GM19351 (cell line): ENCODE results near the gene ADAM10.
"Not testable (repeated sequence)": the region's sequence is repeated elsewhere in the genome, so short reads cannot be mapped to it uniquely, and the experiment has no call there.

Experiments used
- ATAC-seq: cut with Tn5 transposase; IDR thresholded peaks from one replicate; pipeline ENCODE4 v1.9.1; 2021; ENCODE audit warnings: mild to moderate bottlenecking, moderate library complexity; ENCODE audit not compliant: unreplicated experiment

Gene ADAM10, protein sequence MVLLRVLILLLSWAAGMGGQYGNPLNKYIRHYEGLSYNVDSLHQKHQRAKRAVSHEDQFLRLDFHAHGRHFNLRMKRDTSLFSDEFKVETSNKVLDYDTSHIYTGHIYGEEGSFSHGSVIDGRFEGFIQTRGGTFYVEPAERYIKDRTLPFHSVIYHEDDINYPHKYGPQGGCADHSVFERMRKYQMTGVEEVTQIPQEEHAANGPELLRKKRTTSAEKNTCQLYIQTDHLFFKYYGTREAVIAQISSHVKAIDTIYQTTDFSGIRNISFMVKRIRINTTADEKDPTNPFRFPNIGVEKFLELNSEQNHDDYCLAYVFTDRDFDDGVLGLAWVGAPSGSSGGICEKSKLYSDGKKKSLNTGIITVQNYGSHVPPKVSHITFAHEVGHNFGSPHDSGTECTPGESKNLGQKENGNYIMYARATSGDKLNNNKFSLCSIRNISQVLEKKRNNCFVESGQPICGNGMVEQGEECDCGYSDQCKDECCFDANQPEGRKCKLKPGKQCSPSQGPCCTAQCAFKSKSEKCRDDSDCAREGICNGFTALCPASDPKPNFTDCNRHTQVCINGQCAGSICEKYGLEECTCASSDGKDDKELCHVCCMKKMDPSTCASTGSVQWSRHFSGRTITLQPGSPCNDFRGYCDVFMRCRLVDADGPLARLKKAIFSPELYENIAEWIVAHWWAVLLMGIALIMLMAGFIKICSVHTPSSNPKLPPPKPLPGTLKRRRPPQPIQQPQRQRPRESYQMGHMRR

DNA sequence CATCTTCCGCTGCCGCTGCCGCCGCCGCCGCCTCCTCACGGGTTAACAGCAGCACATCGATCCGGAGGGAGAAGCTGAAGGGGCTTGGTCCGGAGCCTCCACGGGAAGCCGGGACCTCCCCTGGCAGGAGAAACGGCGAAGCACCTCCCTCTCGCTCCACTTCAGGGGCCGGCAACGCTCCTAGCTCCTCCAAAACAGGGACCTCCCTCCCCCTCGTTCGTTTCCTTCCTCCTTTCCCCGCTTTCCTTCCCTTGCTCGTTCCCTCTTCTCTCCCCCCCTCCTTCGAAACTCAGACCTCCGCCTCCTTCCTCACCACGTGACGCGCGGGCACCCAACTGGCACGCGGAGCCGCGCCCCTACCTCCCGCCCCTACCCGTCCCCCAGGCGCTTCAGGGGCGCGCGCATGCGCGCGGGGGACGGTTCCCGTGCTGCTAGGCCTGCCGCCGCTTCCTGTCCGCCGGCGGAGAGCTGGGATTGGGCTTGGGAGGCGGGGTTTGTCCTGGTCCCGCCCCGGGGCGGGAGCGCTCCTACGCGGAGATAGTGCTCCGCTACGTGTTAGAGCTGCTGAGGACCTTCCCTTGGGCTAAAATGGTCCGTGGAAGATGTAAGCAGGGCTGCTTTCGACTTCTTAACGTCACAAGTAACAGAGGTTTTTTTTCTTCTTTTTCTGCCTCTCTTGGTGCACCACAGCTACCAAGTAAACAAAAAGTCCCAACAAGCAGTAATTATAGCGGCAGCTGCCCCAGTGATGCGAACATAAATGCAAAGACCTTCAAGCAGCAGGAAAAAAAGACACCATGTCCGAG lies at the start of gene ADAM10:
TSS of gene ADAM10 (minus strand) at position 176 of the 806 bp plus-strand sequence. CDS start at position 3, 173 bp downstream.
- ATAC-seq = peak; percentile 83

- no peak for ATAC-seq
These were observed 48.0 kb upstream of the ADAM10 start for GRCh38 chr15:58797505-58797904.

DNA sequence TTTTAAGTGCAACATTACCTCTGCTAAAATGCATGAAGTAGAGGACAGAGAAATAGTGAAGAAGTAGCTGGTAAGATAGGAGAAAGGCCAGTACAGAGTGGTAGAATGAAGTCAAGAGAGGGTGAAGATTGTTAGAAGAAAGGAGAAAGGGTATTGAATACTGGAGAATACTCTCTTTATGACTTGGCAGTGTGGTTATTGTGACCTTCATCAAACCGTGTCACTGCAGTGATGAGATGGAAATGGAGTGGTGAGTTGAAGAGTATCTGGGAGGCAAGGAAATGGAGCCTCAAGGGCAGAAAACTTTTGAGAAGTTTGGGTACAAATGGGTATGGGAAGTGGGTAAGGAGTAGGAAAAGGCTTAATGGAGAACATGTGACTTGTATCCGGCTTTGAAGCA lies 46.3 kb upstream of the ADAM10 start:
- ATAC-seq = no peak

- ATAC-seq = no peak
These were observed 44.4 kb upstream of the ADAM10 start for GRCh38 chr15:58793862-58794261.

DNA sequence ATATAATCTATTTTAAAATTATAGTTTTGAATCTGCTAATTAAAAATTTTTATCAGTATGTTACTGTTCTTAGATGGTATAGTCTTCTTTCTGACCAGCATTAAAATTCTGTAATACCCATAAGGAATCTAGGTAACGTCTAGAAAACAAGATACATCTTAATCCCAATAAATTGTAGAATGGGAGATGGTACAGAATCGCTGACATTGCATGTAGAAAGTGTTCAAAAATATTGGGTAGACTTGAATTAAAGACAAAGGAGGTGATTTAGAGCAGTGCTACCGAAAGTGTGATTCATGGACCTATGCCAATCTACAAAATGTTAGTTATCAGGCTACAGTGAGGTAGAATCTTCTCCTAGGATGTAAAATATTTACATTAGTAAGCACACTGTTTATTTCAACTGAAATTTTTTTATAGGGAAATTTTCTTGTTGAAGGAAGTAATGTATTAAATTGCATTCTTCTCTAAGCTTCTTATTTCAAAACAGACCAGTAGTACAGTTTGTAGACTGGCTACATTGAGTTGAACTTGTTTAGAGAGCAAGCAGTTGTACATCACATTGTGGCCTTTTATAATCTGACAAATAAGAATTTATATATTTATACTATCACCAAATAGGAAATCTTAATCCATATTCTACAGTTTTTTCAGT lies 38.7 kb upstream of the ADAM10 start:
- no peak for ATAC-seq

DNA sequence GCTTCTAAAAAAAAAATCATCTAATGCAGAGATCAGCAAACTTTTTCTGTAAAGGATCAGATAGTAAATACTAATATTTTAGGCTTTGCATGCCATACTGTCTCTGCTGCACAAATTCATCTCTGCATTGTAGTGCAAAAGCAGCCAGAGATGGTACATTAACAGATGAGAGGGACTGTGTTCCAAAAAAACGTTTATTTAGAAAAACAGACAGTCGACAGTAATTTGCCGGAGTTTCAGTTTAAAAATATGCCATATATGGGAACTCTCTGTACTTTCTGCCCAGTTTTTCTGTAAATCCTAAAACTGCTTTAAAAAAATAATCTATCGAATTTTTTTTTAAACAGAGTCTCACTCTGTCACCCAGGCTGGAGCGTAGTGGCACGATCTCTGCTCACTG lies 35.8 kb upstream of the ADAM10 start:
- ATAC-seq = no peak

- ATAC-seq = no peak
These were observed 30.0 kb upstream of the ADAM10 start for GRCh38 chr15:58779554-58779953.

GRCh38 chr15:58777107-58777506 lies 27.6 kb upstream of the ADAM10 start:
- no peak for ATAC-seq

GRCh38 chr15:58775402-58775801 lies 25.9 kb upstream of the ADAM10 start:
- ATAC-seq = no peak

- ATAC-seq = no peak
These were observed 23.5 kb upstream of the ADAM10 start for GRCh38 chr15:58773024-58773423.

DNA sequence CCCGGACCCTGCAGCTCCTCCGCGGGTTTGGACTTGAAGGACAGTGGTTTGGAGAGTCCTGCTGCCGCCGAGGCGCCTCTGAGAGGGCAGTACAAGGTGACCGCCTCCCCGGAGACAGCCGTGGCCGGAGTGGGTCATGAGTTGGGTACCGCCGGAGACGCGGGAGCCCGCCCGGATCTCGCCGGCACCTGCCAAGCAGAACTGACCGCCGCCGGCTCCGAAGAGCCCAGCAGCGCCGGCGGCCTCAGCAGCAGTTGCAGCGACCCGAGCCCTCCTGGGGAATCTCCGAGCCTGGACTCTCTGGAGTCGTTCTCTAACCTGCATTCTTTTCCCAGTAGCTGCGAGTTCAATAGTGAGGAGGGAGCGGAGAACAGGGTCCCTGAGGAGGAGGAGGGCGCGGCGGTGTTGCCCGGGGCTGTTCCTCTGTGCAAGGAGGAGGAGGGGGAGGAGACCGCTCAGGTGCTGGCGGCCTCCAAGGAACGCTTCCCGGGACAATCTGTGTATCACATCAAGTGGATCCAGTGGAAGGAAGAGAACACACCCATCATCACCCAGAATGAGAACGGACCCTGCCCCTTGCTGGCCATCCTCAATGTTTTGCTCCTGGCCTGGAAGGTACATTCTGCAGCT lies 22.2 kb upstream of the ADAM10 start:
- peak; percentile 7 for ATAC-seq

- peak; percentile 92 for ATAC-seq
These were observed 21.5 kb upstream of the ADAM10 start, which contains the start of gene MINDY2 for GRCh38 chr15:58770857-58771620. MINDY2 (plus strand) TSS chr15:58771302; CDS start chr15:58771396, 94 bp downstream.

- ATAC-seq = no peak
These were observed 21.0 kb upstream of the ADAM10 start for GRCh38 chr15:58770519-58770856.

GRCh38 chr15:58768601-58769004 lies 19.1 kb upstream of the ADAM10 start:
- not testable (repeated sequence) for ATAC-seq

GRCh38 chr15:58766290-58766689 lies 16.8 kb upstream of the ADAM10 start:
- no peak for ATAC-seq

DNA sequence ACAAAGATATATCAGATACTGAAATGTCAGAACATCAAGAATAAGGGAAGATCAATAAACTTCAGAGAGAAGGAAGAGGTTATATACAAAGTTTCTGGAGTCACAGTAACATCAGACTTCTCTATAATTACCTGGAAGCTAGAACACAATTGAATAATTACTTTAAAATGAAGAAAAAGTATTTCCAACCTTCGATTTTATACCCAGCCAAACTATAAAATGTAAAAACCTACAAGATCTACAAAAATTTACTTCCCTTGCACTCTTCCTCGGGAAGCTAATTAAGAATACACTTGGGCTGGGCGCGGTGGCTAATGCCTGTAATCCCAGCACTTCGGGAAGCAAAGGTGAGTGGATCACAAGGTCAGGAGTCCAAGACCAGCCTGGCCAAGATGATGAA lies 15.0 kb upstream of the ADAM10 start:
- ATAC-seq = no peak

DNA sequence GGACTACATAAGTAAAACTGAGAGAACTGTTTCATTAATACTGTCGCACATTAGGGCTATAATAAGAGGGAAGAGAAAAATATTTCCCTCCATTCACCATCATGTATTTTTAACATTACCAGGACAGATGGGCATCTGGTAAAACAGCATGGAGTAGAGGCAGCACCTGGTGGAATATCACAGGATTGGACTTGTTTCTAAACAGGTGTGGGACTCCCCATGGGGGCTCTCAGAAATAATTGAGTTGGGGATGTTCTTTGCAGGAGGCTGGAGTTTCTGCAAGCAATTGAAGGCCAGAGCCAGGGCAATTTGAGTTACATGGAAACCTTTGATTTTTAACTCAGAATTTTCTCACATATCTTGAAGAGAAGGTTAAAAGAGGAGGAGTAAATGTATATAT lies 13.2 kb upstream of the ADAM10 start:
- no peak for ATAC-seq

- no peak for ATAC-seq
These were observed 12.8 kb upstream of the ADAM10 start for GRCh38 chr15:58762285-58762684.

- ATAC-seq = no peak
These were observed 11.5 kb upstream of the ADAM10 start for GRCh38 chr15:58761010-58761388.
